HG03103 (cell line): ENCODE measurements around the gene ZAR1.

ENCODE experiments used
- ATAC-seq: cut with Tn5 transposase; IDR thresholded peaks from one replicate; pipeline ENCODE4 v1.9.1; 2021; ENCODE audit warnings: low read depth; ENCODE audit not compliant: unreplicated experiment

ZAR1 gene

DNA sequence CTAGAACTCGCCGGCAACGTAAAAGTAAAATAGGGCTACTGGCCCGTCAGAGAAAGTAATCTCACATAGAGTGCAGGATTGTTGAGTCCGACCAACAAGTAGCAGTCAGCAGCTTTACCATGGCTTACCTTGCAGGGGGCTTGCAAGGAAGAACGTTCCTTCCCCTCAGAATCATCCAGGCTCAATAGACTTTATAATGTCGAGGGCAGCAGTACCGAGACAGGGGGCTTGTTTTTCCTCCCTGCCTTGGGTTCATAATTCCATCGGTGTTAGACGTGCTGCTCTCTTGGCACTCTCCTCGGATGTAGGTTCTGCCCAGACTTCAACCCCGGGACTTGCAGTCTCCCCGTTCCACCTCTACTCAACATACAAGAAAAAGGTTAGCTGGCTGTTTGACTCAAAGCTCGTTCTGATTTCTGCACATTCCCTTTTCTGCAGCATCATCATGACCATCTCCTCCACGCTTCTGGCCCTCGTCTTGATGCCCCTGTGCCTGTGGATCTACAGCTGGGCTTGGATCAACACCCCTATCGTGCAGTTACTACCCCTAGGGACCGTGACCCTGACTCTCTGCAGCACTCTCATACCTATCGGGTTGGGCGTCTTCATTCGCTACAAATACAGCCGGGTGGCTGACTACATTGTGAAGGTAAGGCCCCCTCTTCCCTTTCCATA is 5.4 kb upstream of the ZAR1 start:
- ATAC-seq, result no peak

DNA sequence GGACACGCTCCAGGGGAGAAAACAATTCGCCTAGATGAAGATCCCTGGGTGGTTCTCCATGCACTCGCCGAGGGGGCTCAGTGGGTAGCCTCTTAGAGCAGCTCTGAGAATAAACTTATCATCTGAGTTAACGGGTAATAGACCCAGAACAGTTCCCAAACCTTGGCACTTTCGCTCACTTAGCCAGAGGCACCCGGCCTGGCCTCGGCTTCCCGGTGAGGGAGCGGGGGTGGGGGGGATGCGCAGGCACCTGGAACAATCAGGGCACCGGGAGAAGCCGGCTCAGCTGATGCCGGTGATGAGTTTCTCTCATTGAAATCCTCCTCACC is 405 bp upstream of the ZAR1 start:
- ATAC-seq, result no peak

DNA sequence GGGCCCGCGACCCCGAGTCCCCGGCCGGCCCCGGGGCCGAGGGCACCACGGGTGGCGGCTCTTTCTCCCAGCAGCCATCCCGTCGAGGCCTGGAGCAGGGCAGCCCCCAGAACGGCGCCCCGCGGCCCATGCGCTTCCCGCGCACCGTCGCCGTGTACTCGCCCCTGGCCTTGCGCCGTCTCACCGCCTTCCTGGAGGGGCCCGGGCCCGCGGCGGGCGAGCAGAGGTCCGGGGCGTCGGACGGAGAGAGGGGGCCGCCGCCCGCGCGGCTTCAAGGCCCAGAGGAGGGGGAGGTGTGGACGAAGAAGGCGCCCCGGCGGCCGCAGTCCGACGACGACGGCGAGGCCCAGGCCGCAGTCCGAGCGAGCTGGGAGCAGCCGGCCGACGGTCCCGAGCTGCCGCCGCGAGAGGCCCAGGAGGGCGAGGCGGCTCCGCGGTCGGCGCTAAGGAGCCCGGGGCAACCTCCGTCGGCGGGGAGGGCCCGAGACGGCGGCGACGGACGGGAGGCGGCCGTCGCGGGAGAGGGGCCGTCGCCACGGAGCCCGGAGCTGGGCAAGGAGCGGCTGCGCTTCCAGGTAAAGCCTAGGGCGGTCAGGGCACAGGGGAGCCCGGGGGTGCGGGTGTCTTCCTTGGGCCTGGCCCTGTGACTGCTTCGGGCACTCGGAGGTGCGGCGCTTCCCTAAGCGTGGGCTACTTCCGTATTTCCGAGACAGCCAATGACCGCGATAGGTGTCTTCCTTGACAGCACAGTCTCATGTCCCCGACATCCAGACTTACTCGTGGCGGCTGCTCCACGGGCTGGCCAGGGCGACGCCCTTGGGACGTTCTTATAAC is 845 bp downstream of the ZAR1 start:
- ATAC-seq, result no peak

DNA sequence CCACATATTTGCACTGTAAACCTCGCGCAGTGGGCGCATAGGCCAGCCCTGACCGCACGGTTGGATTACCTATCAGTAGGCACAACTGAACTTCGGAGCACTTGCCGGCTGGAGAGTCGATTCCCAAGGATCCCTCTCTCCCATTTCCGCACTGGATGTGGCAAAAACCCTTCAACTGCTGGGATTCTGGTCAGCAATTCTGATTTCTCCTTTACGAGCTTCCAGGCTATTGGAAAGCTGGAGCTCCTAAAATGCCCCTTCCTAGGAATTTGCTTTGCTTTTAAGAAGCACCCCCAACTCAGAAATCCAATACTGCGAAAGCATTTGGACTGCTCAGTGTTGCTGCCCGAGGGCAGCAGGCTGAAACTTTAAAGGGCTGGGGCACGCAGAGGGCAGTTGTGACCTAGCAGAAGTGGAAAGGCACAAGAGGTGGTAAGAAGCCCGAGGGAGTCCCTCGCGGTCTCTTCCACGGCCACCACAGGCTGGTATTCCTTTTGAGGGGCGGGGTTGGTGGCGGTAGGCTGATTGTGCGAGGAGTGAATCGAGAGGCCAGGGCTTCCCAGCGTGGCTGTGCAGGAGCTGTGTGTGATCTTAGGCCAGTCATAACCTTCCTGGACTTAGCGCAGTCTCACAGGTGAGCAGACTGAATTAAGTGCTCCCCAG is 1.6 kb downstream of the ZAR1 start:
- no peak for ATAC-seq

DNA sequence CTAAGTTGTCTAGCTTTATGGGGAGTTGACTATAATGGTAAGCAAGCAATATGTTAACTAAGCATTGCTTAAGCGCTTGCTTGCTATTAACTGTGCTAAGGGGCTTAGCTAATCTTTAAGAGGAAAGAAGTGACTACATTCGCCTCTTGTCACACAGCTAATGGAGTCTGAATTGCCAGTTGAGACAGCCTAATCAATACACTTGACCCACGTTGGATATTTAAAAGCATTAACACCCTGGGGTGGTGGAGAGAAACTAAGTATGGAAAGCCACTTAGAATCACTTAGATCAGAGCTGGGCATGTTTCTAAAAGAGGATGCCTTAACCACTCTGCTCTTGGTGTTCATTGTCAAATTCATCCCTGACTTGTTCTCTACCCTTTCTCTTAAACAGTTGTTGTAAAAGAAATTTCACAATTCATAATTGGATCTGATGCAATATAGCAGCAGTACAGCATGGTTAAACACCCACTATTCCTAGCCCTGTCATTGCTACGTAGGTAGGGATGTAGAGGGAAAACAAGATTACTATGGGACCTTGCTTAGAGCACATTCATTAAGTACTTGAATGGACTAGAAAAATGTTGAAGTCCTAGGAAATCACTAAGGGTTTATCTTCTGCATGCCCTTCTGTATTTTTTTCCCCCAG is 3.5 kb downstream of the ZAR1 start:
- ATAC-seq, result no peak

DNA sequence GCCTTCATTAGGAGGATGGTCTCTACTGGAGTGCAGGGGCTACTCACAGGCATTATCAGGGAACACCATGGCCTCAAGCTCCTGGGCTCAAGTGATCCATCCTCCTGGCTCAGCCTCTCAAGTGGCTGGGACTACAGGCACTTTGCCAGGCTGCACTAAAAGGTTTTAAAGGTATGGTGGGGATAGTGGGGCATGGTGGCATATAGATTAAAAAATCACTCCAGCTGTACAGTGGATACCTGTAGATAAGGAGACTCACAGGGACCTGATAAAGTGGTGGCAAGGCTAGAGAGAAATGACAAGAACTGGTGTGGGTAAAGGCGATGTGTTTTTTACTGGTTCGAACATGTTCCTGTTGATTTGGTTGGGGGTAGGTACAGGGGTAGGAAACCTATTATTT is 5.9 kb downstream of the ZAR1 start:
- ATAC-seq, result no peak

DNA sequence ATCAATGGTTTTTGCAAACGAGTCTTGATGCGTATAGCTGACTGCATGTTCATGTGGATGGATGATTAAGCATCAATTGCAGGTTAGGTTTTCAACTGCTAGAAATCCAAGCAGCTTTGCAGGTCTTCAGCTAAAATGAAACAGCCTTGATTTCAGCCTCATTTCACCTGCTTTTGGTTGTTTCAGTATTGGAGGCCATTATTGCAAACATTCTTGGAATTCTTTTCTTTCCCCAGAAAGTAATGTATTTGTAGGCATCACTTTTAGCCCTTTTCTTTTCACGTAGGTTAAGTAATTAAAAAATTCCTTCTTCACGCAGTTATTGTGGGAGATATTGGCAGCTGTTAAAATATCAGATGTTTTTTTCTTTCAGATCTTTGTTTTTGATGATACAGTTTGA is 8.8 kb downstream of the ZAR1 start:
- ATAC-seq, result no peak

DNA sequence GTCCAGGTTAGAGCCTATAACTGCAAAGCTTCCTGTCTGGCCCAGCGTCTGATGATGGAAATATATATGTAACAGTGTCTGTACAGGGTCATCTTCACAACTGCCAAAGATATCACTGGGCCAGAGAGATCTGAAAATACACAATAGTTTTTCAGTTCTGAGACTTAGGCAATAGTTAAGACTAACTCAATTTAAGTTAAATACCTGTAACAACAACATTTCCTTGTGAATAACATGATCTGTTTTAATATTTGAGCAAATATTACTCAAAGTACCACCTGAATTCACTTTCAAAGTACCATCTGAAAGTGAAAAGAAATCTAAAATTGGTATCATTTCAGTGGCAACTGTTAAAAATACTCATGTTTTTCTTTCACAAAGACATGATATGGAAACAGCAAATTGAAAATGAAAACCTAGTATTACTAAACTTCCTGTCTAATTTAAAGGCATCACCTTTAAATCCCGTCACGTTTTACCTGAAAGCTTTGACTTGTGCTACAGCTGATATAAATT is 9.6 kb downstream of the ZAR1 start:
- ATAC-seq, result peak; percentile 62

DNA sequence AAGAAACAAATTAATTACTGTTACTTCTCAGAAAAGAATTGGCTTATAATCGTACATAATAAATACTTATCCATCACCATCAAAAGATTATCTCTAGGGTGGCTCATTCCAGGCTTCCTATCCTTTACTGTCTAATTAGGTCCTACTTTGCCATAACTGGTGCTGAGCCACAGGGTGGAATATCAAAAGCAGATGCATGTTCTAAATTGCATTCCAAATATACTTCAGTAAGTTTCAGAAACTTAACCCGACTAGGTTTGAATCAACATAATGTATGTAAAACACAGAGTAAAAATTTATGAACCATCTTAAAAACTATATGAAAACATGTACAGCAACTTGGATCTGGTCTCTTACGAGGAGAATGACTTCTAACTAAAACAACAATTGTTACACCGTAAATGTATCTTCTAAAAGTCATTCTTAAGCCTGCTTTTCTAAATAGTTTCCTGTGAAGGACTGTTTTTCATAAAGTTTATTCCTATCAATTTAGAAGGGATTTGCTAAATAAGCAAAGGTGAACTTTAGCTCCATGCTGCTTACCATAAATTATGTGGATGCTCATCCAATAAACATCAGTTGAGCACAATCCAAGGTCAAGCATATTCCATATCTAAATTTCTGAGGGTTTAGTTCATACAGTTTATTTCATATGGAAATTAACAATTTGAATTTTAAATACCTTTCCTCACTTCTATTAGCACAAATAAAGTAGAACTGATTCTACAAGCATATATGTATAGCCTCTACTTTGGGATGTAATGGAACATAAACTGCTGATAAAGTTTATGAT is 13.4 kb downstream of the ZAR1 start:
- ATAC-seq, result no peak

DNA sequence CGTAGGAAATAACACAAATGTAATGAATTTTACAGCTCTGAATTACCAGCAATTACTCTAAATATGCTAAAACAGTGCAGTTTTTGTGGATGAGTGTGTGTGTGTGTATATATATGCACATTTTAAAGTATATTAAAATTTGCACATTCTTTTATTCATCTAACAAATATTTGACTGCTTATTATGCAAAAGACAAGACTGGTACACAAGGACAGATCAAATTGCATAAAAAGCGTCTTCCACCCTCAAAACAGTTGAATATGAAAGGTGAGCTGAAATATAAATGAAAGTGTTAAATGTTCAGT is 13.9 kb downstream of the ZAR1 start:
- ATAC-seq, result no peak

DNA sequence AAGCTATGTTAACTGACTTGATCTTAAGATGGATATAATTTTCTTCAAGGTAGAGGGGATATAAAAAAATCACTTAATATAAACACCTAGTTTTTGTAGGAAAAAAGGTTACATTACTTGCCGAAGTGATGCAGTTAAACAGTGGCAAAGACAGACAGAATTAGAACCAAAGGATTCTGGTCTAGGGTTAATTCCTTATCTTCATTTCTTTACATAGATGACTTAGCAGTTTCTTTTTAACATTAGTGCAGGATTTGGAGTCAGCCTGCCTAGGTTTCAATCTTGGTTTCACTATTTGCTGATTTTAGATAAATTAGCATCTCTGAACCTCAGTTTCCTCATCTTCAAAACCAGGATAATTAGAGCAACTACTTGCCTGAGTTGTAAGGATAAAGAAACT is 14.3 kb downstream of the ZAR1 start:
- no peak for ATAC-seq

DNA sequence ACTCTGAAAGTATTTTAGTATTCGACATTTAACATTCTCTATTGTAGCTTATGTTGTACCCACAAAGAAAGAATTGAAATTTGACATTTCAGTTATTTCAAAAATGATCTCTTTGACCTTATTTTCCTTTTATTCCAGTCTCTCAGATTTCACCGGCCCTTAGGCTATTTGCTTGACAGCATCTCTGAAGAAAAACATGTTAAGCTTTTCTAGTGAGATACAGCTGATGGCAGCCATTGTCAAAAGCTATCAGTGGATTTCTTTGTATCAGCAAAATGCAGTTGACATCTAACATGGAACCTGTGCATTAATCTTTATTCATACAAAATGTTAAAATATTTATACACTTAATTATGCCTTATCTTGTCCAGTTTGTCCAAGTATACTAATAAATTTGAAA is 16.7 kb downstream of the ZAR1 start:
- no peak for ATAC-seq

DNA sequence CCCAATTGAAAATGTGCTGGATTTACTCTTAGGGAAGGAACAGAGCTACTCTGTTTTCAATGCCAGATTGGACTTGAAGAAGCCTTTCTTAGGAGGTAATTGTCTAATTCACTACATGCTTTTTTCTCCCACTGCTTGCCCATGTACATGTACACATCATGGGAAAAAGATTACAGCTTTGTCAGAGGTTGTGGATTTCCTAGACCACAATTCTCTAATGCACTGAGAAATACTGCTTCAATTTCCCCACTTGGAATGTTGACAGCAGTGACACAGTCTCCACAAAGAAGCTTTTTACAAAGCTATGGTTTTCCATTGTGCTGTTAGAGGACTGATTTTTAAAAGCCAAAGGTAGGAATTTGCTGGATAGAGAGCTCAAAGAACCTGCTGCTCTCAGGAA is 19.5 kb downstream of the ZAR1 start:
- no peak for ATAC-seq

DNA sequence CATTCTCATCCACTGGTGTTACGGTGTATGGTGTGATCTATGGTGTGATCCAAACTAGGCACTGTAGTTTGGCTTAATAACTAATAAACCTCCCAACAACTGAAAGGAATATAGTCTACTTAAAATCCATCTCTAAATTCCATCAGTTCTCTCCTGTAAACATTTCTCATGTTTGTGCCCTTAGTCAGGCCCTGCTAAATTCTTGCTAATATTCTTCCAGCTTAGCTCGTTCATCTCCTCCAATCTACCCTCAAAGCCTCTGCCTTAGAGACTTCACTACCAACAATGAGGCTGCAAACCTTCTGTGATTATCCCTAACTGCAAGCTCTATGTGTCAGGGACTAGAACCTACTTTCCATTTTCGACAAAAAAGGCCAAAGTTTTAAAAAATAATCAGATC is 28.1 kb downstream of the ZAR1 start:
- no peak for ATAC-seq

DNA sequence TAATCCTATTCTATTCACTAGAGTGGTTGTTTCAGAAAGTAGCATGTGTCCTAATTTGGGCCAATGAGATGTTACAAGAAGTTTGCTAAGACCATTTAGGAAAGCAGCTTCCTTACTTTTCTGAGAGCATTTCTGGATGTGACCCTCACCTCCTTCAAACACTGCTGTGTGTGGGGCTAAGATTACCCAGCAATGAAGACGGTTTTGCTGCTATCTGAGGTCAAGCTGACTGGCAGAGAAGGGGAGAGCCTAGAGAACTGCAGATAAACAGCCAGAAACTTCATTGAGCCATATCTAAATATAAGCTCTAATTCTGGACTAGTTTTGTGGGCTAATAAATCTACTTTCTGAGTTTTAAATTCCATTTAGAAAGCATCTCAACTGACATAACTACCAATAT is 36.4 kb downstream of the ZAR1 start:
- ATAC-seq, result no peak

DNA sequence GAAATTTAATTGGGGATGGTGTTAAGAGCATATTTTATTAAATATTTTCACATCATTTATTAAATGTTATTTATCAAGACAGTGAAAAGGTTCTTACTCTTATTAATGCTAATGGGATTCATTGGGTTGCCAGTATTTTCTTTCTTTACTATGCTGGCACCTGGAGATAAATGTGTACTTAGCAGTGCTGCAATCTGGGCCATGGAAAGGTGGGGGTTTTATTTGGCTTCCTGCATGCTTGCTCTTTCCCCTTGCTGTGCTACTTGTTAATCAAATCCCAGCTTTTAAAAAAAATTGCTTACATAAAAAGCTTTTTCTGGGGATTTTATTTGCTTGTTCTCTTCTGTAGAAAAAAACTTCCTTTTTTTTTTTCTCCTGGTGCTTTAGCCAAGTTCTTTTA is 48.3 kb downstream of the ZAR1 start:
- no peak for ATAC-seq

DNA sequence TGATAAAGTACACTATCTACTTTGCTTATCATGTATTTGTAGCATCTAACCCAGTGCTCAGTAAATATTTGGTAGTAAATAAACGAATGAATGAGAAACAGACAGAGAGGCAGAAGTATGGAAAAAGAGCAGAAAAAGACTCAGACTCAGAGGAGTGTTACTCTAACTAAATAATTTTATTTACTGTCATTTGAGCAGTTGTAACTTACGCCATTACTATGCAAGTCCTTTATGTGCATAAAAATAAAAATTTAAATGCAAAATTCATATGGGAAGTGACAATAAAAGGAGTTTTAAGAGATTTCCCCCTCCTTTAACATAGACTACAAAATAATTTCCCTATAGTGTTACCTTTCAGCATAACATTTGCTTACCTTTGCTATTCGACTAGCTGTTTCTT is 49.5 kb downstream of the ZAR1 start:
- no peak for ATAC-seq

DNA sequence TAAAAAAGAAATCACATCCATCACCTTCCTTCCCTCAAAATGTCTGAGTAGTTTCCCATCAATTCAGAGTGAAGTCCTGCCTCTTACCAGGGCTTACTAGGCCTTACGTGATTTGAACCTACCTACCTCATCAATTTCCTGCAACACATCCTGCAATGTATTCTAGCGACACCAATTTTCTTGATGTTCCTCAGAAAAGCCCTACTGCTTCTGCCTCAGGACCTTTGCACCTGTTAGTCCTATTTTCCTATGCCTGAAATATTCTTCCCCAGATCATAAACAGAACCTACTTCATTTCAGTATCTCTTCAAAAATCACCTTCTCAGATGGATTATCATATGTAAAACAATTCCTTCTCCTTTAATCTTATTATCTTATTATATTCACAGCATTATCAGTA is 52.8 kb downstream of the ZAR1 start:
- no peak for ATAC-seq

DNA sequence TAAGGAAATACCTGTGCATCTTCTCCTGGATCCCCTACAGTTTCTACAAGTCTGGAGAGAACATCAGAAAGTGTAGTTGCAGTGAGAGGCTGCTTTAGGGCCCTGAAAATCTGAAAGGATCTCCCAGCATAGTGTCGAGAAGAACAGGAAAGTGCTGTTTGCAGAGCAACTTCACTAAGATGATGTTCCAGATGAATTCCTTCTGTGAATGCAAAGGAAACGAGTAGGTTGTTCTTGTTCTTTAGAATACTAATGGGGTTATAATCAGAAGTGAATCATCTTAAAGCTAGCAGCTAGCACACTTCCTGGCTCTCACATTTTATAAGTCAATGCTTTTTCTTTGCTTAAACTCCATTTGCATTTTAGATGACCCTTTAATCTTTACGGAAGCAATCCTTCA is 53.7 kb downstream of the ZAR1 start:
- ATAC-seq, result no peak
